PFSK-1 (cell line): ENCODE data around the gene NCOA1.

Experiments
- POLR2AphosphoS5 ChIP-seq: IDR thresholded peaks from 2 replicates; pipeline ENCODE4 v1.6.1; 2012; ENCODE audit warnings: low read depth, mild to moderate bottlenecking, control low read depth, low read length, moderate library complexity
- SIN3A ChIP-seq: IDR thresholded peaks from 2 replicates; pipeline ENCODE4 v1.6.1; 2012; ENCODE audit warnings: mild to moderate bottlenecking, low read length, moderate library complexity, borderline replicate concordance; ENCODE audit not compliant: insufficient read depth
- TAF1 ChIP-seq: IDR thresholded peaks from 2 replicates; pipeline ENCODE4 v1.6.1; 2012; ENCODE audit warnings: low read length, control low read depth, borderline replicate concordance; ENCODE audit not compliant: insufficient read depth
- TF ChIP-seq, protein P1 (sequence below), 2 experiments: IDR thresholded peaks; 2 replicates each; pipeline versions ENCODE4 v1.6.1 to v1.8.0; 2011 to 2012; ENCODE audit warnings: low read depth in 2 of 2, low read length in 2 of 2, control low read depth in 1 of 2, inconsistent platforms in 1 of 2, mild to moderate bottlenecking in 1 of 2, moderate library complexity in 1 of 2; ENCODE audit not compliant: insufficient read depth in 1 of 2

GRCh38 chr2:24771764-24772586 is 280.9 kb downstream of the NCOA1 start:
- TF ChIP-seq, protein P1, sequence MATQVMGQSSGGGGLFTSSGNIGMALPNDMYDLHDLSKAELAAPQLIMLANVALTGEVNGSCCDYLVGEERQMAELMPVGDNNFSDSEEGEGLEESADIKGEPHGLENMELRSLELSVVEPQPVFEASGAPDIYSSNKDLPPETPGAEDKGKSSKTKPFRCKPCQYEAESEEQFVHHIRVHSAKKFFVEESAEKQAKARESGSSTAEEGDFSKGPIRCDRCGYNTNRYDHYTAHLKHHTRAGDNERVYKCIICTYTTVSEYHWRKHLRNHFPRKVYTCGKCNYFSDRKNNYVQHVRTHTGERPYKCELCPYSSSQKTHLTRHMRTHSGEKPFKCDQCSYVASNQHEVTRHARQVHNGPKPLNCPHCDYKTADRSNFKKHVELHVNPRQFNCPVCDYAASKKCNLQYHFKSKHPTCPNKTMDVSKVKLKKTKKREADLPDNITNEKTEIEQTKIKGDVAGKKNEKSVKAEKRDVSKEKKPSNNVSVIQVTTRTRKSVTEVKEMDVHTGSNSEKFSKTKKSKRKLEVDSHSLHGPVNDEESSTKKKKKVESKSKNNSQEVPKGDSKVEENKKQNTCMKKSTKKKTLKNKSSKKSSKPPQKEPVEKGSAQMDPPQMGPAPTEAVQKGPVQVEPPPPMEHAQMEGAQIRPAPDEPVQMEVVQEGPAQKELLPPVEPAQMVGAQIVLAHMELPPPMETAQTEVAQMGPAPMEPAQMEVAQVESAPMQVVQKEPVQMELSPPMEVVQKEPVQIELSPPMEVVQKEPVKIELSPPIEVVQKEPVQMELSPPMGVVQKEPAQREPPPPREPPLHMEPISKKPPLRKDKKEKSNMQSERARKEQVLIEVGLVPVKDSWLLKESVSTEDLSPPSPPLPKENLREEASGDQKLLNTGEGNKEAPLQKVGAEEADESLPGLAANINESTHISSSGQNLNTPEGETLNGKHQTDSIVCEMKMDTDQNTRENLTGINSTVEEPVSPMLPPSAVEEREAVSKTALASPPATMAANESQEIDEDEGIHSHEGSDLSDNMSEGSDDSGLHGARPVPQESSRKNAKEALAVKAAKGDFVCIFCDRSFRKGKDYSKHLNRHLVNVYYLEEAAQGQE (IDR thresholded peaks at IDR 0.05; ENCODE audit: insufficient read depth in 1 of 2, low read depth in 2 of 2, low read length in 2 of 2) = no peak
- TF ChIP-seq TAF1 (no peak), POLR2AphosphoS5 (no peak), SIN3A (no peak)
